Choroid plexus epithelial cell (primary cell): Measurements from ENCODE around the gene BAAT.

Experiments used
- DNase-seq: peaks from one replicate; pipeline ENCODE4 v3.0.0-alpha.2; 2010; ENCODE audit warnings: low read depth
- H3K4me3 ChIP-seq: 2 replicates; pipeline ENCODE4 v1.5.1; 2011; ENCODE audit warnings: low read depth, mild to moderate bottlenecking, control low read depth, low read length, moderate library complexity
- CTCF ChIP-seq: conservative IDR thresholded peaks from 2 replicates; pipeline ENCODE4 v1.5.1; 2011; ENCODE audit warnings: low read depth, mild to moderate bottlenecking, control low read depth, inconsistent platforms, low read length, moderate library complexity

The BAAT gene

GRCh38 chr9:101326501-101326900 lies 58.3 kb downstream of the BAAT start:
- no peak for TF ChIP-seq CTCF
- DNase-seq = no peak
- no peak overlapping the region for H3K4me3 ChIP-seq

GRCh38 chr9:101326035-101326434 lies 58.8 kb downstream of the BAAT start:
- DNase-seq = no peak
- H3K4me3 ChIP-seq = no peak overlapping the region
- TF ChIP-seq CTCF = no peak

GRCh38 chr9:101325053-101325452 lies 59.8 kb downstream of the BAAT start:
- no peak for TF ChIP-seq CTCF
- H3K4me3 ChIP-seq = no peak overlapping the region
- no peak for DNase-seq

GRCh38 chr9:101324245-101324804 lies 60.5 kb downstream of the BAAT start:
- DNase-seq = no peak
- TF ChIP-seq CTCF = no peak

GRCh38 chr9:101323129-101323528 lies 61.7 kb downstream of the BAAT start:
- no peak overlapping the region for H3K4me3 ChIP-seq
- TF ChIP-seq CTCF = no peak
- DNase-seq = no peak

More at GRCh38 chr9:101324245-101324804, 60.5 kb downstream of the BAAT start:
- no peak overlapping the region for H3K4me3 ChIP-seq

GRCh38 chr9:101317735-101318134 lies 67.1 kb downstream of the BAAT start:
- TF ChIP-seq CTCF = no peak
- no peak overlapping the region for H3K4me3 ChIP-seq
- DNase-seq = no peak

- TF ChIP-seq CTCF = no peak
- no peak for DNase-seq
- H3K4me3 ChIP-seq = no peak overlapping the region
Observed at GRCh38 chr9:101315112-101315450, 69.7 kb downstream of the BAAT start.
